PC-3 (cell line): Measurements from ENCODE around the gene ATOX1. TPM values are rescaled to one million over a fixed set of nuclear protein-coding genes. Genes with fewer than 3 reads are reported as not detected.

ENCODE experiments used
- ATAC-seq: fragments of 200-7000 bp; cut with Tn5 transposase; 2 replicates; pipeline ENCODE4 v1.9.1; 2020; ENCODE audit warnings: mild to moderate bottlenecking, moderate library complexity
- BruUV-seq: library from RNA; stranded (reverse); fragments of 400-500 nt; replicated peaks from 2 replicates; lab custom pipeline; 2021; lab: Mats Ljungman, UMichigan
- CTCF ChIA-PET: fragments of 300-600 bp; sonication (Branson Sonifier 250); formaldehyde crosslinking; loops from one replicate; lab custom pipeline; 2022; ENCODE audit warnings: antibody characterized with exemption; lab: Charles Lee
- POLR2A ChIA-PET: fragments of 300-600 bp; sonication (Branson Sonifier 250); formaldehyde crosslinking; loops from one replicate; lab custom pipeline; 2022; ENCODE audit warnings: antibody characterized with exemption; ENCODE audit not compliant: unreplicated experiment; lab: Charles Lee
- DNase-seq: peaks from one replicate; pipeline ENCODE4 v3.0.0-alpha.2; 2015
- H2AFZ ChIP-seq: fragments of 300-600 bp; sonication (generic); 2 replicates; pipeline ENCODE4 v1.6.0; 2016; ENCODE audit warnings: antibody characterized with exemption, low read length
- H3F3A ChIP-seq: fragments of 300-600 bp; sonication (generic); one replicate; pipeline ENCODE4 v1.6.0; 2017; ENCODE audit warnings: antibody characterized with exemption, low read length, control low read depth, mild to moderate bottlenecking; ENCODE audit not compliant: unreplicated experiment
- H3K27ac ChIP-seq: fragments of 300-600 bp; sonication (generic); 2 replicates; pipeline ENCODE4 v1.5.1; 2016; ENCODE audit warnings: mild to moderate bottlenecking, low read length
- H3K27me3 ChIP-seq: fragments of 300-600 bp; sonication (generic); 2 replicates; pipeline ENCODE4 v1.6.1; 2016; ENCODE audit warnings: low read length, mixed read lengths
- H3K36me3 ChIP-seq: fragments of 300-600 bp; sonication (generic); 2 replicates; pipeline ENCODE4 v1.6.1; 2016; ENCODE audit warnings: low read depth, mixed run types, low read length, mixed read lengths
- H3K4me1 ChIP-seq: fragments of 300-600 bp; sonication (generic); 2 replicates; pipeline ENCODE4 v1.5.1; 2016; ENCODE audit warnings: low read length; ENCODE audit not compliant: insufficient read depth
- H3K4me2 ChIP-seq: fragments of 300-600 bp; sonication (generic); 2 replicates; pipeline ENCODE4 v1.6.0; 2016; ENCODE audit warnings: low read length
- H3K4me3 ChIP-seq: fragments of 300-600 bp; sonication (generic); 2 replicates; pipeline ENCODE4 v1.5.1; 2016; ENCODE audit warnings: mild to moderate bottlenecking, low read length, mixed read lengths
- H3K79me2 ChIP-seq: fragments of 300-600 bp; sonication (generic); 2 replicates; pipeline ENCODE4 v1.6.1; 2017; ENCODE audit warnings: low read length, mixed read lengths
- H3K9ac ChIP-seq: fragments of 300-600 bp; sonication (generic); 2 replicates; pipeline ENCODE4 v1.6.0; 2016; ENCODE audit warnings: mild to moderate bottlenecking, low read length
- H3K9me2 ChIP-seq: fragments of 300-600 bp; sonication (generic); replicated peaks from 2 replicates; pipeline ENCODE4 v1.6.1; 2016; ENCODE audit warnings: mixed run types, low read length, mixed read lengths
- H3K9me3 ChIP-seq: fragments of 300-600 bp; sonication (generic); 2 replicates; pipeline ENCODE4 v1.6.1; 2016; ENCODE audit warnings: low read length, mixed read lengths
- H4K20me1 ChIP-seq: fragments of 300-600 bp; sonication (generic); 2 replicates; pipeline ENCODE4 v1.6.1; 2016; ENCODE audit warnings: low read length, mixed read lengths
- CTCF ChIP-seq: fragments of 300-600 bp; sonication (generic); conservative IDR thresholded peaks from 2 replicates; pipeline ENCODE4 v1.5.1; 2017; ENCODE audit warnings: antibody characterized with exemption, low read depth, mild to moderate bottlenecking, low read length
- EZH2 ChIP-seq: fragments of 300-600 bp; sonication (generic); IDR thresholded peaks from one replicate; pipeline ENCODE4 v1.6.1; 2017; ENCODE audit warnings: antibody characterized with exemption, mild to moderate bottlenecking, low read length; ENCODE audit not compliant: unreplicated experiment
- EZH2phosphoT487 ChIP-seq: fragments of 300-600 bp; sonication (generic); IDR thresholded peaks from 2 replicates; pipeline ENCODE4 v1.6.1; 2018; ENCODE audit warnings: mild to moderate bottlenecking, antibody characterized with exemption, low read length, borderline replicate concordance
- intact Hi-C: fragments of 100-400 bp; cut with micrococcal nuclease; formaldehyde crosslinking; loops from 2 replicates; pipeline ENCODE4 v1.9.0; 2023
- total RNA-seq: library from RNA; depleted of rRNA; stranded (reverse); fragments of >200 nt; gene quantifications from 2 replicates; pipeline ENCODE4 v1.2.3, GENCODE V29; 2014

Gene ATOX1
- total RNA-seq, 1 experiment from 2014 or later: 122 TPM

GRCh38 chr5:151708126-151708525 lies 50.3 kb downstream of the ATOX1 start:
- TF ChIP-seq EZH2: no peak
- no peak for TF ChIP-seq EZH2phosphoT487
- TF ChIP-seq CTCF: no peak
- no peak overlapping the region for H3K9ac ChIP-seq
- ChIA-PET CTCF (no interaction called here), POLR2A (no interaction called here)
- no peaks in the 10 kb centered on the region for H3K27me3 ChIP-seq
- no TSS peak for BruUV-seq
- H2AFZ ChIP-seq: no peak overlapping the region
- H3F3A ChIP-seq: no peaks in the 10 kb centered on the region
- H3K4me1 ChIP-seq: no peaks in the 10 kb centered on the region
- H4K20me1 ChIP-seq: no peaks in the 10 kb centered on the region
- H3K9me2 ChIP-seq: no peaks in the 10 kb centered on the region
- no peak overlapping the region for H3K4me2 ChIP-seq
- peak; percentile 71 for ATAC-seq
- H3K27ac ChIP-seq: no peak overlapping the region
- no peak overlapping the region for H3K4me3 ChIP-seq
- H3K9me3 ChIP-seq: no peaks in the 10 kb centered on the region
- intact Hi-C loops: no loop called here
- peak; percentile 23 for DNase-seq
- no peaks in the 10 kb centered on the region for H3K79me2 ChIP-seq
- H3K36me3 ChIP-seq: no peaks in the 10 kb centered on the region

GRCh38 chr5:151707567-151707966 lies 50.9 kb downstream of the ATOX1 start:
- Histone ChIP-seq H3K4me1 (no peaks in the 10 kb centered on the region), H3K27me3 (no peaks in the 10 kb centered on the region), H3K79me2 (no peaks in the 10 kb centered on the region), H2AFZ (no peak overlapping the region), H4K20me1 (no peaks in the 10 kb centered on the region), H3K4me3 (no peak overlapping the region), H3K27ac (no peak overlapping the region), H3K4me2 (no peak overlapping the region), H3F3A (no peaks in the 10 kb centered on the region), H3K9ac (no peak overlapping the region), H3K9me2 (no peaks in the 10 kb centered on the region), H3K36me3 (no peaks in the 10 kb centered on the region), H3K9me3 (no peaks in the 10 kb centered on the region)
- TF ChIP-seq EZH2 (no peak), CTCF (no peak), EZH2phosphoT487 (no peak)
- ChIA-PET POLR2A (no interaction called here), CTCF (no interaction called here)
- intact Hi-C loops: loop anchor here (2.0 kb wide), 1 partner anchor 33 kb away; no protein-coding TSS in a partner anchor
- ATAC-seq: no peak
- BruUV-seq: TSS peak; percentile 97
- no peak for DNase-seq

DNA sequence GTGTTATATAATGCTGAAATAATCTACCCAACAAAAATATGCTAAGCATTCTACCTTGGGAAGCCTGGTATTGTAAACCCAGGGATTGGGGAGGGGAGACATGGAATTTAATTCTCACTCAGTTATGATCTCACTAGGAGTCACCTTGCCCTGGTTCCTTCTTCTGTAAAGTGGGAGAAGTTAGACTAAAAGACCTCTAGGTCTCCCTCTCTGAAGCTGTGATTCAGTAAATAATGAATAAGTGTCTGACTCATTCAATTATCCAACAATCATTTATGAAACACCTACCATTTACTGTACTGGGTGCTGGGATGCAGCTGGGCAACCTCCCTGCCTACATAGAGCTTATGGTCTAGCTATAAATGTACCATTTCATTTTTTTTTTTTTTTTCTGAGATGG lies 51.5 kb downstream of the ATOX1 start:
- no peaks in the 10 kb centered on the region for H3K79me2 ChIP-seq
- H3K9me2 ChIP-seq: no peaks in the 10 kb centered on the region
- no peaks in the 10 kb centered on the region for H3F3A ChIP-seq
- peak; percentile 74 for DNase-seq
- no TSS peak for BruUV-seq
- no peak overlapping the region for H3K9ac ChIP-seq
- peak; percentile 71 for ATAC-seq
- H4K20me1 ChIP-seq: no peaks in the 10 kb centered on the region
- no peaks in the 10 kb centered on the region for H3K4me1 ChIP-seq
- no peak overlapping the region for H3K4me2 ChIP-seq
- ChIA-PET POLR2A (no interaction called here), CTCF (no interaction called here)
- H2AFZ ChIP-seq: no peak overlapping the region
- TF ChIP-seq CTCF: no peak
- no peak for TF ChIP-seq EZH2
- no peak for TF ChIP-seq EZH2phosphoT487
- no peaks in the 10 kb centered on the region for H3K27me3 ChIP-seq
- no peak overlapping the region for H3K27ac ChIP-seq
- H3K9me3 ChIP-seq: no peaks in the 10 kb centered on the region
- H3K36me3 ChIP-seq: no peaks in the 10 kb centered on the region
- intact Hi-C loops: loop anchor here (2.0 kb wide), 1 partner anchor 34 kb away; no protein-coding TSS in a partner anchor
- H3K4me3 ChIP-seq: no peak overlapping the region
